ENCODE data around the gene THSD7B.

Gene THSD7B

GRCh38 chr2:137228566-137228965 is 463.2 kb downstream of the THSD7B start:
- TF ChIP-seq FOXM1 (IDR thresholded peaks at IDR 0.05; ENCODE audit: borderline replicate concordance, low read depth) (no peak), CREB1 (IDR thresholded peaks at IDR 0.05; ENCODE audit: low read depth) (no peak), TAF1 (IDR thresholded peaks at IDR 0.05; ENCODE audit: low read depth) (no peak), NFIC (IDR thresholded peaks at IDR 0.05) (no peak), EP300 (IDR thresholded peaks at IDR 0.05; ENCODE audit: borderline replicate concordance) (no peak)

- TF ChIP-seq FOXM1 (IDR thresholded peaks at IDR 0.05; ENCODE audit: borderline replicate concordance, low read depth) (no peak), CREB1 (IDR thresholded peaks at IDR 0.05; ENCODE audit: low read depth) (no peak), TCF12 (IDR thresholded peaks at IDR 0.05; ENCODE audit: low read depth) (no peak), EGR1 (IDR thresholded peaks at IDR 0.05) (no peak), TEAD4 (IDR thresholded peaks at IDR 0.05) (no peak), YY1 (IDR thresholded peaks at IDR 0.05; ENCODE audit: low read depth) (no peak), TAF1 (IDR thresholded peaks at IDR 0.05; ENCODE audit: low read depth) (no peak), CEBPB (IDR thresholded peaks at IDR 0.05) (no peak), ZBTB7A (IDR thresholded peaks at IDR 0.05; ENCODE audit: low read depth) (no peak), MAX (IDR thresholded peaks at IDR 0.05) (no peak), EP300 (IDR thresholded peaks at IDR 0.05; ENCODE audit: borderline replicate concordance) (no peak), NFIC (IDR thresholded peaks at IDR 0.05) (no peak), REST (IDR thresholded peaks at IDR 0.05; ENCODE audit: low read depth) (no peak), RAD21 (IDR thresholded peaks at IDR 0.05; ENCODE audit: low read depth) (no peak), USF1 (IDR thresholded peaks at IDR 0.05) (no peak)
These were observed 464.5 kb downstream of the THSD7B start for GRCh38 chr2:137229834-137230233.

GRCh38 chr2:137231628-137232027 is 466.3 kb downstream of the THSD7B start:
- TF ChIP-seq TAF1 (IDR thresholded peaks at IDR 0.05; ENCODE audit: low read depth): no peak
- no peak for TF ChIP-seq CREB1 (IDR thresholded peaks at IDR 0.05; ENCODE audit: low read depth)
- no peak for TF ChIP-seq YY1 (IDR thresholded peaks at IDR 0.05; ENCODE audit: low read depth)
- TF ChIP-seq CEBPB (IDR thresholded peaks at IDR 0.05): no peak
- TF ChIP-seq EGR1 (IDR thresholded peaks at IDR 0.05): no peak
- TF ChIP-seq FOXM1 (IDR thresholded peaks at IDR 0.05; ENCODE audit: borderline replicate concordance, low read depth): no peak
- no peak for TF ChIP-seq EP300 (IDR thresholded peaks at IDR 0.05; ENCODE audit: borderline replicate concordance)
- TF ChIP-seq TEAD4 (IDR thresholded peaks at IDR 0.05): no peak

GRCh38 chr2:137232076-137232475 is 466.7 kb downstream of the THSD7B start:
- TF ChIP-seq FOXM1 (IDR thresholded peaks at IDR 0.05; ENCODE audit: borderline replicate concordance, low read depth): no peak

GRCh38 chr2:137233091-137233490 is 467.7 kb downstream of the THSD7B start:
- TF ChIP-seq EGR1 (IDR thresholded peaks at IDR 0.05) (no peak), YY1 (IDR thresholded peaks at IDR 0.05; ENCODE audit: low read depth) (no peak), TCF12 (IDR thresholded peaks at IDR 0.05; ENCODE audit: low read depth) (no peak), ZBTB7A (IDR thresholded peaks at IDR 0.05; ENCODE audit: low read depth) (no peak), CEBPB (IDR thresholded peaks at IDR 0.05) (no peak), FOXM1 (IDR thresholded peaks at IDR 0.05; ENCODE audit: borderline replicate concordance, low read depth) (no peak), CREB1 (IDR thresholded peaks at IDR 0.05; ENCODE audit: low read depth) (no peak), MAX (IDR thresholded peaks at IDR 0.05) (no peak), USF1 (IDR thresholded peaks at IDR 0.05) (no peak), REST (IDR thresholded peaks at IDR 0.05; ENCODE audit: low read depth) (no peak), TAF1 (IDR thresholded peaks at IDR 0.05; ENCODE audit: low read depth) (no peak), NFIC (IDR thresholded peaks at IDR 0.05) (no peak), EP300 (IDR thresholded peaks at IDR 0.05; ENCODE audit: borderline replicate concordance) (no peak), TEAD4 (IDR thresholded peaks at IDR 0.05) (no peak)

- TF ChIP-seq TCF12 (IDR thresholded peaks at IDR 0.05; ENCODE audit: low read depth): no peak
- TF ChIP-seq EGR1 (IDR thresholded peaks at IDR 0.05): no peak
- no peak for TF ChIP-seq USF1 (IDR thresholded peaks at IDR 0.05)
- no peak for TF ChIP-seq FOXM1 (IDR thresholded peaks at IDR 0.05; ENCODE audit: borderline replicate concordance, low read depth)
- no peak for TF ChIP-seq YY1 (IDR thresholded peaks at IDR 0.05; ENCODE audit: low read depth)
These were observed 471.7 kb downstream of the THSD7B start for GRCh38 chr2:137237055-137237454.
